Neural progenitor cell (in vitro differentiated cells): Measurements from ENCODE around the gene COL5A3. TPM values are rescaled to one million over a fixed set of nuclear protein-coding genes. Genes with fewer than 3 reads are reported as not detected.

Experiments used
- DNase-seq: peaks from one replicate; pipeline ENCODE4 v3.0.0-alpha.2; 2016; ENCODE audit warnings: low spot score
- H2AFZ ChIP-seq: fragments of 200-600 bp; sonication (generic); replicated peaks from 2 replicates; pipeline ENCODE4 v1.6.1; 2016; ENCODE audit warnings: antibody characterized with exemption
- H3F3A ChIP-seq: fragments of 200-600 bp; sonication (generic); 2 replicates; pipeline ENCODE4 v1.6.1; 2016; ENCODE audit warnings: antibody characterized with exemption, low read depth
- H3K27ac ChIP-seq: fragments of 200-600 bp; sonication (generic); 2 replicates; pipeline ENCODE4 v1.5.1; 2016; ENCODE audit warnings: mild to moderate bottlenecking
- H3K27me3 ChIP-seq: fragments of 200-600 bp; sonication (generic); 2 replicates; pipeline ENCODE4 v1.6.1; 2016; ENCODE audit warnings: mild to moderate bottlenecking, moderate library complexity
- H3K36me3 ChIP-seq: fragments of 200-600 bp; sonication (generic); 2 replicates; pipeline ENCODE4 v1.5.1; 2016
- H3K4me1 ChIP-seq: fragments of 200-600 bp; sonication (generic); 2 replicates; pipeline ENCODE4 v1.6.1; 2016; ENCODE audit warnings: mixed run types
- H3K4me2 ChIP-seq: fragments of 200-600 bp; sonication (generic); 2 replicates; pipeline ENCODE4 v1.6.1; 2016
- H3K4me3 ChIP-seq: fragments of 200-600 bp; sonication (generic); 2 replicates; pipeline ENCODE4 v1.5.1; 2016
- H3K79me2 ChIP-seq: fragments of 200-600 bp; sonication (generic); 2 replicates; pipeline ENCODE4 v1.6.1; 2016; ENCODE audit warnings: low read depth
- H3K9ac ChIP-seq: fragments of 200-600 bp; sonication (generic); 2 replicates; pipeline ENCODE4 v1.6.1; 2016
- H3K9me3 ChIP-seq: fragments of 200-600 bp; sonication (generic); 2 replicates; pipeline ENCODE4 v1.5.1; 2016; ENCODE audit warnings: low read depth
- H4K20me1 ChIP-seq: fragments of 200-600 bp; sonication (generic); 2 replicates; pipeline ENCODE4 v1.6.1; 2016; ENCODE audit warnings: low read depth
- H3K27ac Mint-ChIP-seq: 3 replicates; pipeline ENCODE4 v1.8.0; 2021; ENCODE audit warnings: mixed read lengths
- H3K27me3 Mint-ChIP-seq: 2 replicates; pipeline ENCODE4 v1.8.0; 2022; ENCODE audit warnings: low read depth, mild to moderate bottlenecking, inconsistent platforms, moderate library complexity, mixed read lengths; ENCODE audit not compliant: insufficient read depth
- H3K36me3 Mint-ChIP-seq: 3 replicates; pipeline ENCODE4 v1.8.0; 2021; ENCODE audit warnings: mixed read lengths
- H3K4me1 Mint-ChIP-seq: 3 replicates; pipeline ENCODE4 v1.8.0; 2021; ENCODE audit warnings: mixed read lengths
- H3K4me3 Mint-ChIP-seq: 3 replicates; pipeline ENCODE4 v1.8.0; 2021; ENCODE audit warnings: mild to moderate bottlenecking, moderate library complexity, mixed read lengths
- H3K9me3 Mint-ChIP-seq: 3 replicates; pipeline ENCODE4 v1.8.0; 2020; ENCODE audit warnings: mixed read lengths
- CTCF ChIP-seq: fragments of 200-600 bp; sonication (generic); IDR thresholded peaks from 2 replicates; pipeline ENCODE4 v1.5.1; 2017; ENCODE audit warnings: antibody characterized with exemption, mild to moderate bottlenecking
- EZH2 ChIP-seq: fragments of 200-600 bp; sonication (generic); IDR thresholded peaks from 2 replicates; pipeline ENCODE4 v1.6.1; 2017; ENCODE audit warnings: antibody characterized with exemption, mild to moderate bottlenecking, moderate library complexity
- EZH2phosphoT487 ChIP-seq: fragments of 200-600 bp; sonication (generic); IDR thresholded peaks from 2 replicates; pipeline ENCODE4 v1.6.1; 2017; ENCODE audit warnings: antibody characterized with exemption
- total RNA-seq: library from RNA; depleted of rRNA; stranded (reverse); fragments of >200 nt; gene quantifications from 2 replicates; pipeline ENCODE4 v1.2.3, GENCODE V29; 2015; ENCODE audit warnings: low replicate concordance

COL5A3 gene
- total RNA-seq, 1 donor from 2014 or later: not detected

GRCh38 chr19:9937001-9937411 lies 73.3 kb downstream of the COL5A3 start:
- peak; percentile 53 for DNase-seq
- Mint-ChIP-seq H3K4me3 (peak overlapping the region; percentile 82), H3K36me3 (no peaks in the 10 kb centered on the region), H3K9me3 (peaks cover 5% of the 10 kb centered on the region), H3K4me1 (peaks cover 27% of the 10 kb centered on the region), H3K27me3 (peaks cover 26% of the 10 kb centered on the region), H3K27ac (no peak overlapping the region)
- Histone ChIP-seq H3F3A (peaks cover 21% of the 10 kb centered on the region), H4K20me1 (peaks cover 7% of the 10 kb centered on the region), H3K9ac (no peak overlapping the region), H3K27me3 (peaks cover 33% of the 10 kb centered on the region), H3K79me2 (no peaks in the 10 kb centered on the region), H3K9me3 (no peaks in the 10 kb centered on the region), H3K36me3 (no peaks in the 10 kb centered on the region), H3K4me3 (peak overlapping the region; percentile 91), H3K4me2 (peak overlapping the region; percentile 99), H3K4me1 (peaks cover 10% of the 10 kb centered on the region), H3K27ac (no peak overlapping the region), H2AFZ (peak overlapping the region; percentile 57)
- TF ChIP-seq CTCF (no peak), EZH2 (no peak), EZH2phosphoT487 (no peak)

DNA sequence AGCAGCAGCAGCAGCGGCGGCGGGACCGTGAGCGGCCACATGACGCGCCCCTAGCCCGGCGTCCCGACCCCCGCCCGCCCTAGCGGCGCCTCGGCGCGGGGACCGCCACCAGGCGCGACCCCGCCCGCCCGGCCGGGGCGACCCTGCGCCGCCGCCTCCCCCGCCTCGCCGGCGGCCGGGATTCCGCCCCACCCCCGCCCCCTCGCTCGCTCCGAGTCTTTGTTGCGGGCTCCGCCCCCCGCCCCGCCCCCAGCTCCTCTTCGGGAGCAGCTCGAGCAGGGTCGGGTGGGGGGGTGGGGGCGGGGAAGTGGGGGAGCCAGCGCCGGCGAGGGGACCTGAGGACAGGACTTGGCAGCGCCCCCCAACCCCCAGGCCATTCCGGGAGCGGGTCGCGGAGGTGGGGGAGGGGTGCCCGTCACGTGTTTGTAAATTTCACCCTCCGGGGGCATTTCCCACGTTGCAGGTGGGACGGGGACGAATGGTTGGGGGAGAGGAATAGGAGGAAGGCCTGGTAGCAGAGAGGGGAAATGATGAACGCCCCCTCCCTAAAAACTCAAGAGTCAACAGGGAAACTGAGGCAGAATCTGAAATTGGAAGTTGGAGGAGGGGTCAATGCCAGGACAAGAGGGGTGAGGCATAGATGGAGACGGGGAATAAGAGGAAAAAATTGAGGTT lies 73.8 kb downstream of the COL5A3 start, which contains the start of gene OLFM2:
TSS of gene OLFM2 (minus strand) at position 190 of the 675 bp plus-strand sequence. CDS start at position 41, 149 bp downstream.
- no peak within 1 kb of the TSS for H3K27ac ChIP-seq
- no peaks in the 10 kb centered on the region for H3K79me2 ChIP-seq
- peaks cover 21% of the 10 kb centered on the region for H3F3A ChIP-seq
- peak within 1 kb of the TSS; percentile 57 for H2AFZ ChIP-seq
- peaks cover 33% of the 10 kb centered on the region for H3K27me3 ChIP-seq
- TF ChIP-seq CTCF (no peak), EZH2 (no peak), EZH2phosphoT487 (no peak)
- Mint-ChIP-seq H3K9me3 (no peaks in the 10 kb centered on the region), H3K4me3 (peak within 1 kb of the TSS; percentile 95), H3K36me3 (no peaks in the 10 kb centered on the region), H3K27ac (peak within 1 kb of the TSS; percentile 81), H3K27me3 (peaks cover 26% of the 10 kb centered on the region), H3K4me1 (peaks cover 27% of the 10 kb centered on the region)
- H3K36me3 ChIP-seq: no peaks in the 10 kb centered on the region
- peak within 1 kb of the TSS; percentile 91 for H3K4me3 ChIP-seq
- peaks cover 7% of the 10 kb centered on the region for H4K20me1 ChIP-seq
- peak; percentile 90 for DNase-seq
- H3K4me1 ChIP-seq: peaks cover 10% of the 10 kb centered on the region
- H3K9me3 ChIP-seq: no peaks in the 10 kb centered on the region
- peak within 1 kb of the TSS; percentile 99 for H3K4me2 ChIP-seq
- no peak within 1 kb of the TSS for H3K9ac ChIP-seq

DNA sequence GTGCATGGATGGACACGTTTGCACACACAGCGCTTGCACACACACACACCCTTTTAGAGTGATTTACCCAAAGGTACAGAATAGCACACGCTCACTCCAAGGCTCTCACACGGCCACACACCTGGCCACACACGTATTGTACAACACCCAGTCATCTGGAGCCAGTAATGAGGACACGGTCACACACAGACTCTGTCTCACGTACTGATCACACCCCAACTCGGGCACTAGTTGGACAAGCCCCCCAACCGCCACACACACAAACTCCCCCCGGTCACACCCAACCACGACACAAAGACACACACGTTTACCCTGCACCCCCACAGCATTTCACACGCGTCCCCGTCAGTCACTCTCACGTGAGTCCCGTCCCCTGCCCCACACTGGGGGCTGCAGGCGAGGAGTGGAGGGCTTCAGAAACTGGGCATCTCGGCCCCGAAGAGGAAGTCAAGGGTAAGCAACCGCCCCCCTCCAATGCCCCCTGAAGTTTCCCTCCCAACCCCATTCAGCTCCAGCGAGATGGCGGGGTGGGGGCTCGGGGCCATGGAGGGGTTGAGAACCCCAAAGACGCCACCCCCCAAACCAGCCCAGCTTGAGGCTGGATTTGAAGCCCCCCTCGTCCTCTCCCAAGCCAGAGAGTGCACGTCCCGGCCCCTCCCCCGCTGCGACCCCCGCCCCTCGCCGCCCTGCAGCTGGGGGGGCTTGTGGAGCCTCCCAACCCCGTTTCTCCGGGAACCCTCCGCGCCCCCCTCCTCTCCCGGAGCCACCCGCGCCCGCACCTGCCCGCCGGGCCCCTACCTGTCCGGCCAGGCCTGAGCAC lies 74.6 kb downstream of the COL5A3 start:
- H3K9me3 ChIP-seq: no peaks in the 10 kb centered on the region
- no peaks in the 10 kb centered on the region for H3K36me3 ChIP-seq
- H3K9ac ChIP-seq: no peak overlapping the region
- peak overlapping the region; percentile 91 for H3K4me3 ChIP-seq
- H3K27ac ChIP-seq: no peak overlapping the region
- H3K4me1 ChIP-seq: peaks cover 10% of the 10 kb centered on the region
- no peaks in the 10 kb centered on the region for H3K79me2 ChIP-seq
- Mint-ChIP-seq H3K9me3 (no peaks in the 10 kb centered on the region), H3K4me1 (peaks cover 31% of the 10 kb centered on the region), H3K27ac (peak overlapping the region; percentile 61), H3K27me3 (peaks cover 23% of the 10 kb centered on the region), H3K36me3 (no peaks in the 10 kb centered on the region), H3K4me3 (peak overlapping the region; percentile 95)
- peak; percentile 26 for TF ChIP-seq EZH2
- no peak for TF ChIP-seq EZH2phosphoT487
- peaks cover 21% of the 10 kb centered on the region for H3F3A ChIP-seq
- H3K27me3 ChIP-seq: peaks cover 33% of the 10 kb centered on the region
- H3K4me2 ChIP-seq: peak overlapping the region; percentile 99
- H4K20me1 ChIP-seq: peaks cover 7% of the 10 kb centered on the region
- peak; percentile 25 for DNase-seq
- H2AFZ ChIP-seq: peak overlapping the region; percentile 55
